ENCODE data around the gene CALN1.

- no peak for TF ChIP-seq ZBTB2 (IDR thresholded peaks at IDR 0.05)
- no peak for TF ChIP-seq ZNF780A (CRISPR knock-in tag; IDR thresholded peaks at IDR 0.05)
- no peak for TF ChIP-seq ADNP (tag; IDR thresholded peaks at IDR 0.05)
- no peak for TF ChIP-seq ZKSCAN1 (IDR thresholded peaks at IDR 0.05; ENCODE audit: low read depth, low read length)
- TF ChIP-seq FOXP4 (CRISPR knock-in tag; IDR thresholded peaks at IDR 0.05; ENCODE audit: borderline replicate concordance) = no peak
- TF ChIP-seq POLR2AphosphoS2 (IDR thresholded peaks at IDR 0.05; ENCODE audit: low read length) = no peak
- no peak for TF ChIP-seq SPI1 (IDR thresholded peaks at IDR 0.05; ENCODE audit: borderline replicate concordance, low read depth, low read length)
- no peak for TF ChIP-seq CTCF (IDR thresholded peaks at IDR 0.05 in 2 of 3, conservative IDR thresholded peaks at IDR 0.05 in 1 of 3; ENCODE audit: insufficient read depth in 2 of 3, low read depth in 1 of 3, low read length in 3 of 3)
- no peak for TF ChIP-seq RAD21 (CRISPR knock-in tag; conservative IDR thresholded peaks at IDR 0.05 in 1 of 2, IDR thresholded peaks at IDR 0.05 in 1 of 2)
- no peak for TF ChIP-seq LARP7 (IDR thresholded peaks at IDR 0.05)
- no peak for TF ChIP-seq E4F1 (CRISPR knock-in tag; IDR thresholded peaks at IDR 0.05; ENCODE audit: borderline replicate concordance)
- no peak for TF ChIP-seq HOMEZ (CRISPR knock-in tag; IDR thresholded peaks at IDR 0.05)
Observed at GRCh38 chr7:72266771-72267170, 145.4 kb downstream of the CALN1 start.
